ENCODE data around the gene JPT1.
"Not testable (repeated sequence)": the region's sequence is repeated elsewhere in the genome, so short reads cannot be mapped to it uniquely, and the experiment has no call there.

Gene JPT1

GRCh38 chr17:75130632-75131277 lies 23.6 kb downstream of the JPT1 start:
- DNase-seq (ENCODE audit: low read depth in 2 of 2) = peak; percentile 21 to 25

- no peak for DNase-seq (ENCODE audit: low read depth in 2 of 2)
Observed at GRCh38 chr17:75130059-75130631, 24.2 kb downstream of the JPT1 start.

- DNase-seq (ENCODE audit: low read depth in 2 of 2) = no peak
Observed at GRCh38 chr17:75129576-75129975, 24.7 kb downstream of the JPT1 start.

GRCh38 chr17:75128694-75129505 lies 25.4 kb downstream of the JPT1 start:
- DNase-seq (ENCODE audit: low read depth in 2 of 2) = no peak

- DNase-seq (ENCODE audit: low read depth in 2 of 2) = not testable (repeated sequence)
Observed at GRCh38 chr17:75127936-75128335, 26.4 kb downstream of the JPT1 start.

- DNase-seq (ENCODE audit: low read depth in 2 of 2) = no peak
Observed at GRCh38 chr17:75126954-75127353, 27.4 kb downstream of the JPT1 start.

GRCh38 chr17:75125984-75126383 lies 28.3 kb downstream of the JPT1 start:
- no peak for DNase-seq (ENCODE audit: low read depth in 2 of 2)

- DNase-seq (ENCODE audit: low read depth in 2 of 2) = no peak
Observed at GRCh38 chr17:75124819-75125162, 29.5 kb downstream of the JPT1 start.

GRCh38 chr17:75124041-75124818 lies 30.1 kb downstream of the JPT1 start:
- DNase-seq (ENCODE audit: low read depth in 2 of 2) = no peak

GRCh38 chr17:75118307-75118706 lies 36.0 kb downstream of the JPT1 start:
- DNase-seq (ENCODE audit: low read depth in 2 of 2) = no peak

- DNase-seq (ENCODE audit: low read depth in 2 of 2) = no peak
Observed at GRCh38 chr17:75116737-75117136, 37.6 kb downstream of the JPT1 start.

- DNase-seq (ENCODE audit: low read depth in 2 of 2) = no peak
Observed at GRCh38 chr17:75115555-75115954, 38.8 kb downstream of the JPT1 start.

GRCh38 chr17:75114552-75115314 lies 39.6 kb downstream of the JPT1 start:
- DNase-seq (ENCODE audit: low read depth in 2 of 2) = no peak

GRCh38 chr17:75113798-75114551 lies 40.3 kb downstream of the JPT1 start:
- DNase-seq (ENCODE audit: low read depth in 2 of 2) = peak; percentile 40 to 43

- DNase-seq (ENCODE audit: low read depth in 2 of 2) = no peak
Observed at GRCh38 chr17:75111777-75112335, 42.5 kb downstream of the JPT1 start.

- DNase-seq (ENCODE audit: low read depth in 2 of 2) = no peak
Observed at GRCh38 chr17:75110234-75110937, 43.9 kb downstream of the JPT1 start.

GRCh38 chr17:75109407-75110233 lies 44.7 kb downstream of the JPT1 start, which contains the start of gene ARMC7:
Gene ARMC7, plus strand, starts transcription at chr17:75109969. Its CDS starts 320 bp downstream, at chr17:75110289.
- peak in 1 of 2 experiments; percentile 42 for DNase-seq (ENCODE audit: low read depth in 2 of 2)

- DNase-seq (ENCODE audit: low read depth in 2 of 2) = no peak
Observed at GRCh38 chr17:75109046-75109406, 45.3 kb downstream of the JPT1 start.

GRCh38 chr17:75108193-75108592 lies 46.1 kb downstream of the JPT1 start:
- DNase-seq (ENCODE audit: low read depth in 2 of 2) = no peak
